Uterus (tissue), 4 donors: ENCODE results near the gene SLAMF9. TPM values are rescaled to one million over a fixed set of nuclear protein-coding genes. Genes with fewer than 3 reads are reported as not detected.

Source experiments
- DNase-seq, 2 donors: peaks; one replicate each; pipeline ENCODE4 v3.0.0-alpha.2; 2019 to 2020
- H3K27ac ChIP-seq, 2 donors: fragments of 200-600 bp; sonication (generic); 1 replicate in 1 of 2; 2 replicates in 1 of 2; pipeline ENCODE4 v1.5.1; 2016 to 2018
- H3K27me3 ChIP-seq, 2 donors: fragments of 200-600 bp; sonication (generic); one replicate each; pipeline ENCODE4 v1.5.1; 2018 to 2019; ENCODE audit warnings: control low read depth in 1 of 2
- H3K36me3 ChIP-seq, 2 donors: fragments of 200-600 bp; sonication (generic); one replicate each; pipeline ENCODE4 v1.5.1; 2019; ENCODE audit warnings: control low read depth in 1 of 2
- H3K4me1 ChIP-seq, 2 donors: fragments of 200-600 bp; sonication (generic); one replicate each; pipeline ENCODE4 v1.5.1; 2018 to 2019; ENCODE audit warnings: control low read depth in 1 of 2
- H3K4me3 ChIP-seq, 2 donors: fragments of 200-600 bp; sonication (generic); 1 replicate in 1 of 2; 2 replicates in 1 of 2; pipeline ENCODE4 v1.5.1; 2018 to 2019; ENCODE audit warnings: mild to moderate bottlenecking in 1 of 2
- H3K9me3 ChIP-seq, 2 donors: fragments of 200-600 bp; sonication (generic); one replicate each; pipeline ENCODE4 v1.5.1; 2019; ENCODE audit warnings: control low read depth in 1 of 2
- POLR2A ChIP-seq, 2 donors: fragments of 450-650 bp; IDR thresholded peaks; one replicate each; pipeline ENCODE4 v1.6.1; 2016; ENCODE audit warnings: antibody characterized with exemption in 2 of 2, mild to moderate bottlenecking in 1 of 2, moderate library complexity in 1 of 2
- intact Hi-C: fragments of 100-400 bp; cut with DNase I; formaldehyde crosslinking; loops from one replicate; pipeline ENCODE4 v1.15.1; 2023; ENCODE audit warnings: low total_unique reads
- total RNA-seq, 4 donors: library from RNA; depleted of rRNA in 3 of 4; stranded (reverse); fragments of >200 nt in 3 of 4; gene quantifications; one replicate each; pipeline versions ENCODE4 v1.1.0 to v1.2.4, GENCODE V29; 2014 to 2023
- TF ChIP-seq, protein P1 (sequence below), 4 experiments: fragments of 200-600 bp in 2 of 4; fragments of 450-650 bp in 2 of 4; sonication (generic) in 2 of 4; IDR thresholded peaks; one replicate each; pipeline ENCODE4 v1.5.1; 2016 to 2019; ENCODE audit warnings: antibody characterized with exemption in 4 of 4, mild to moderate bottlenecking in 2 of 4, moderate library complexity in 1 of 4
- donor health status: DM: yes; HTN: yes; CAD: no.

SLAMF9 gene
- total RNA-seq, 4 donors from 2014 or later = not detected

DNA sequence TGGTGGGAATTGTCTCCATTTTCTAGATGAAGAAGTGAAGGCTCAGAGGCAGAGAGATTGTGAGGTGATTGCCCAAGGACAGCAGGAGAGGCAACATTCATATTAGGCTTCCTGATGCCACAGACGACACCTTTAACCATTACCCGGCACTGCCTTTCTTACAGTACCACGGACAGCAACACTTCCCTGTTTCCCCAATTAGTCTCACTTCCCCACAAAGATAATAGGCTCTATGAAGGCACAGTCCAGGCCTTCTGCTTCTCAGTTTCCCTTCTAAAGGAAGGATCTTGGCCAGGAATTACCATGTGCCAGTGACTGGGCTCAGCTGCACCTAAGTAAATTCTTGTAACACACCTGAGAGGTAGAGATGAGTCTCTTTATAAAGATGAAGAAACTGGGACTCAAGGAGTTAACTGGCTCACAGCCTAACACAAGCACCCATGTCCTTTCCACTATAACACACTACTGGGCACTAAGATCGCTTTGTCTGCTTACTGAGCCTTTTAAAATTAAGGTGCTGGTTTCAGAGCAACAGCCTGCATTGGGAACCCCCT, 18.2 kb downstream of the SLAMF9 start:
- TF ChIP-seq POLR2A (IDR thresholded peaks at IDR 0.05) = no peak
- TF ChIP-seq, protein P1, sequence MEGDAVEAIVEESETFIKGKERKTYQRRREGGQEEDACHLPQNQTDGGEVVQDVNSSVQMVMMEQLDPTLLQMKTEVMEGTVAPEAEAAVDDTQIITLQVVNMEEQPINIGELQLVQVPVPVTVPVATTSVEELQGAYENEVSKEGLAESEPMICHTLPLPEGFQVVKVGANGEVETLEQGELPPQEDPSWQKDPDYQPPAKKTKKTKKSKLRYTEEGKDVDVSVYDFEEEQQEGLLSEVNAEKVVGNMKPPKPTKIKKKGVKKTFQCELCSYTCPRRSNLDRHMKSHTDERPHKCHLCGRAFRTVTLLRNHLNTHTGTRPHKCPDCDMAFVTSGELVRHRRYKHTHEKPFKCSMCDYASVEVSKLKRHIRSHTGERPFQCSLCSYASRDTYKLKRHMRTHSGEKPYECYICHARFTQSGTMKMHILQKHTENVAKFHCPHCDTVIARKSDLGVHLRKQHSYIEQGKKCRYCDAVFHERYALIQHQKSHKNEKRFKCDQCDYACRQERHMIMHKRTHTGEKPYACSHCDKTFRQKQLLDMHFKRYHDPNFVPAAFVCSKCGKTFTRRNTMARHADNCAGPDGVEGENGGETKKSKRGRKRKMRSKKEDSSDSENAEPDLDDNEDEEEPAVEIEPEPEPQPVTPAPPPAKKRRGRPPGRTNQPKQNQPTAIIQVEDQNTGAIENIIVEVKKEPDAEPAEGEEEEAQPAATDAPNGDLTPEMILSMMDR (IDR thresholded peaks at IDR 0.05) = no peak
- intact Hi-C loops = no loop called here

DNA sequence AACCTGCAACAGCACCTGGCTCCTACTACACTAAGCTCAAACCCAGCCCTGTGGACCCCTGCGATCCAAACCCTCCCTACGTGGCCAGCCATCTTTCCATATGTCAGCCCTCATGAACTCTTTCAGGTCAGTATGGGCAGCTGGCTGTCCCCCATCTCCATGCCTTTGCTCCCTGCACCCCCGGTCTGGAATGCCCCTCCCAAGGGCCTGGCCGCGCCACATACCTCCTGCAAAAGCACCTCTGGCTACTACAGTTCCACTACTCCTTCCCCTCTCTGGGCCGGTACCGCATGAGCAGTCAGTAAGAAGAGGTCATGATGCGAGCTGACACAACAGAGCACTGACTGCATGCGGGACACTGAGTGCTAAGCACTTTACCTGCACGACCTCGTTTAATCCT, 18.7 kb downstream of the SLAMF9 start:
- no peak for DNase-seq

More for the DNA sequence above, 18.2 kb downstream of the SLAMF9 start:
- H3K4me3 ChIP-seq = no peak overlapping the region
- no peaks in the 10 kb centered on the region for H3K4me1 ChIP-seq
- H3K27me3 ChIP-seq = no peaks in the 10 kb centered on the region
- no peaks in the 10 kb centered on the region for H3K9me3 ChIP-seq
- no peak overlapping the region for H3K27ac ChIP-seq
- DNase-seq = no peak
- no peaks in the 10 kb centered on the region for H3K36me3 ChIP-seq

DNA sequence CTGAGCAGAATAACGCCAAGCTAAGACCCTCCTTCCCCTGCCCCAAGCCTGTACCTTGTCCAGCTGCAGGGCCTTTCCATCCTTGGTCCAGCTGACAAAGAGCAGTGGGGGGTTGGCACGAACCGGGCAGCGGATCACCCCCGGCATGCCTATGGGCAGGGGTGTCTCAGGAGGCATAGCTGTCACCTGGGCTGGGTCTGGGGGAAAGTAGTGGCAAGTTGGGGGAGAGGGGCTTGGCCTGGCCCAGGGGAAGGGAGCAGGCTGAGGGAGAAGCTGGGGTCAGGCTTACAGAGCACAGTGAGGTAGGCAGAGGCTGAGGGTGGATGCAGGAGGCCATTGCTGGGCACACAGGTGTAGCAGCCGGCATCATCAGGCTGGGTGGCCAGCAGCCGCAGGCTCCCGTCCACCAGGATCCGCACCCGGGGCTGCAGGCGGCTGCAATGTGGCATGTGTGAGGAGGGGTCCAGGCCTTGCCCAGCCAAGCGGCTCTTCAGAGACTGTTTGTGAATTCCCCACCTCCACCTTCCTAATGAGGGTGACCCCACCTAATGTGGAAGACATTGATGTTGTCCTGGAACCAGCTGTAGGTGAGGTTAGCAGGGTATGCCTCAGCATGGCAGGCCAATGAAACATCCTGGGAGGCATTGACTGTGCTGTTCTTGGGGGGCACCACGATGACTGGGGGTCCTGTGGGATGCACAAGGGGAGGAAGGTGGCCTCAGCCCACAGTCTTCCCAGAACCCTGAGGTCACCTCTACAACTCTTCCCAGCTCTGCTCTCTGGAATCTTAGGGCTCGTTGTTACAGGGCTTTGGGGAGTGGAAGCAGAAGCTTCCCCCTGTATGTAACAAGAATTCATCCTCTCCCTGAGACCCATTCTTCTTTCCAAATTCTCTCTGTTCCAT, 19.6 kb downstream of the SLAMF9 start:
- no peak for DNase-seq
- Histone ChIP-seq H3K9me3 (no peaks in the 10 kb centered on the region), H3K4me1 (no peaks in the 10 kb centered on the region), H3K27ac (no peak overlapping the region), H3K36me3 (no peaks in the 10 kb centered on the region), H3K4me3 (no peak overlapping the region), H3K27me3 (no peaks in the 10 kb centered on the region)
- intact Hi-C loops = no loop called here
- TF ChIP-seq POLR2A (IDR thresholded peaks at IDR 0.05) = no peak
- TF ChIP-seq, protein P1 (IDR thresholded peaks at IDR 0.05) = no peak

More for the DNA sequence above, 18.7 kb downstream of the SLAMF9 start:
- Histone ChIP-seq H3K36me3 (no peaks in the 10 kb centered on the region), H3K27me3 (no peaks in the 10 kb centered on the region), H3K9me3 (no peaks in the 10 kb centered on the region), H3K4me3 (no peak overlapping the region), H3K27ac (no peak overlapping the region), H3K4me1 (no peaks in the 10 kb centered on the region)
- TF ChIP-seq, protein P1 (IDR thresholded peaks at IDR 0.05) = no peak
- no peak for TF ChIP-seq POLR2A (IDR thresholded peaks at IDR 0.05)
- intact Hi-C loops = no loop called here

DNA sequence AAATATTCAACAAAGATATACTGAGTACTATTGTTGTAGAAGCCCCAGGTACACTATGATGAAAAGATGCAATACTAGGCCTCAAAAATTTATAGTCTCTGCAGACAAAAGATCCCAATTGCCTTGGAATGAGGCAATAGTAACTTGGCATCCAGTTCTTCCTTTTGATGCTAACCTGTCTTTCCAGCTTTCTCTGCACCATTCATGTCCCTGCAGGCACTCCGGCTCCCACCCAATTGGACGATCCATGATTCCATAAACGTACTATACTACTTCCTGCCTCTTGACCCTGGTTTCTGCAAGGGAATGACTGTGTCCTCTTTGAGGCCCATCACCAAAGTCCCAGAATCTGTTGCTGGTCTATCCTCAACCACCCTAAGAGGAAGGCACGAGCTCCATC, 20.7 kb downstream of the SLAMF9 start:
- no peaks in the 10 kb centered on the region for H3K4me1 ChIP-seq
- no peaks in the 10 kb centered on the region for H3K36me3 ChIP-seq

More for the DNA sequence above, 20.7 kb downstream of the SLAMF9 start:
- Histone ChIP-seq H3K4me3 (no peak overlapping the region), H3K27me3 (no peaks in the 10 kb centered on the region), H3K27ac (no peak overlapping the region), H3K9me3 (no peaks in the 10 kb centered on the region)
- intact Hi-C loops = no loop called here
- TF ChIP-seq, protein P1 (IDR thresholded peaks at IDR 0.05) = no peak
- TF ChIP-seq POLR2A (IDR thresholded peaks at IDR 0.05) = no peak
- no peak for DNase-seq
